UCSD-AML1 (cell line): ENCODE results near the gene PGS1.
"Not testable (repeated sequence)": the region's sequence is repeated elsewhere in the genome, so short reads cannot be mapped to it uniquely, and the experiment has no call there.

Experiments used
- DNase-seq: peaks from one replicate; lab custom pipeline; 2025; ENCODE audit not compliant: unreplicated experiment; lab: John Stamatoyannopoulos, UW

The PGS1 gene

GRCh38 chr17:78378225-78379130, at the start of gene PGS1:
Gene PGS1 (plus strand): TSS chr17:78378649. CDS start chr17:78378666, 17 bp downstream.
- DNase-seq = peak; percentile 79

GRCh38 chr17:78329263-78330059, 49.0 kb upstream of the PGS1 start:
- peak; percentile 88 for DNase-seq

- no peak for DNase-seq
Observed at GRCh38 chr17:78330570-78331224, 47.8 kb upstream of the PGS1 start.

GRCh38 chr17:78331355-78331754, 47.1 kb upstream of the PGS1 start:
- not testable (repeated sequence) for DNase-seq

GRCh38 chr17:78332991-78333390, 45.5 kb upstream of the PGS1 start:
- DNase-seq = no peak

- no peak for DNase-seq
Observed at GRCh38 chr17:78335209-78335608, 43.2 kb upstream of the PGS1 start.

GRCh38 chr17:78337244-78338109, 41.0 kb upstream of the PGS1 start:
- DNase-seq = peak; percentile 36

- DNase-seq = no peak
Observed at GRCh38 chr17:78338486-78339259, 39.8 kb upstream of the PGS1 start.

- DNase-seq = no peak
Observed at GRCh38 chr17:78340183-78340955, 38.1 kb upstream of the PGS1 start.

- no peak for DNase-seq
Observed at GRCh38 chr17:78341559-78342448, 36.6 kb upstream of the PGS1 start.

- no peak for DNase-seq
Observed at GRCh38 chr17:78342449-78343186, 35.8 kb upstream of the PGS1 start.

GRCh38 chr17:78343187-78343542, 35.3 kb upstream of the PGS1 start:
- DNase-seq = peak; percentile 49

- peak; percentile 50 for DNase-seq
Observed at GRCh38 chr17:78343543-78344201, 34.8 kb upstream of the PGS1 start.

GRCh38 chr17:78344666-78345065, 33.8 kb upstream of the PGS1 start:
- no peak for DNase-seq

- no peak for DNase-seq
Observed at GRCh38 chr17:78345172-78345571, 33.3 kb upstream of the PGS1 start.

- no peak for DNase-seq
Observed at GRCh38 chr17:78345791-78346494, 32.5 kb upstream of the PGS1 start.
